Esophagus muscularis mucosa (tissue), 3 donors: ENCODE measurements around the gene TRAPPC2B.

ENCODE experiments used
- CTCF ChIP-seq, 3 experiments: fragments of 200-600 bp in 2 of 3; fragments of 450-650 bp in 1 of 3; sonication (generic) in 2 of 3; IDR thresholded peaks; one replicate each; pipeline ENCODE4 v1.5.1; 2017 to 2019; ENCODE audit warnings: antibody characterized with exemption in 3 of 3, mild to moderate bottlenecking in 2 of 3, moderate library complexity in 1 of 3
- POLR2A ChIP-seq: fragments of 450-650 bp; IDR thresholded peaks from one replicate; pipeline ENCODE4 v1.6.1; 2017; ENCODE audit warnings: antibody characterized with exemption, moderate library complexity, mild to moderate bottlenecking, low read depth
- POLR2AphosphoS5 ChIP-seq, 2 donors: sonication (generic); formaldehyde crosslinking; IDR thresholded peaks; one replicate each; pipeline ENCODE4 v1.6.1; 2017; ENCODE audit warnings: antibody characterized with exemption in 2 of 2

- TF ChIP-seq CTCF (IDR thresholded peaks at IDR 0.05) (no peak), POLR2A (no peak), POLR2AphosphoS5 (IDR thresholded peaks at IDR 0.05) (no peak)
Observed at GRCh38 chr19:57348136-57348535, 15.2 kb upstream of the TRAPPC2B start.
